ENCODE data around the gene TNIK.
"Not testable (repeated sequence)": the region's sequence is repeated elsewhere in the genome, so short reads cannot be mapped to it uniquely, and the experiment has no call there.

Gene TNIK

GRCh38 chr3:171156401-171157010, 303.7 kb downstream of the TNIK start:
- no peak for DNase-seq

DNA sequence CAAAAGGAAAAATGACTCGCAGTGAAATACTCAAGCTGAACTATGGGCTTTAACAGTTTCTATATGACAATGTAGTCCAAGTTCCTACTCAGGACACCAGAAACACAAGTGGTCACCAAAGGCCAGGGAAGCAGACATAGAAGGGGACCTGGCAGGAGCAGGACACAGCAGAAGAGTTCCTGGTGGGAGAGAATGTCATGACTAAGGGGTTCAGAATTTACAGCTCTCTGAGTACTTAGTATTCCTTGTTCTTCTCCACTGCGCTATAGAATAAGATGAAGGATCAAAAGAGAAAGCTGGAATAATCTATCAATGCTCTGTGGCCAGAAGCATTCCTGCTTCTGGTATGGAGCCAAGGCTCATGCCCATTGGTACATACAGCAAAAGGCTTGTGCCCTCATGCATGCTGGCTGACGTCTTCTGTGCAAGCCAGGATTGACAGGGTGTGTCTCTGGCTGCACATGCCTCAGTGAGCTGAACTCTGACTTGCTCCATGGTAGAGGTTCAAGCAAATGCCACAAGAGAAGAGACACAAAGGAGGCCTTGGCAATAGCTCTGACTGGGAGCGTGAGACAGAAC, 305.0 kb downstream of the TNIK start:
- DNase-seq, result no peak

DNA sequence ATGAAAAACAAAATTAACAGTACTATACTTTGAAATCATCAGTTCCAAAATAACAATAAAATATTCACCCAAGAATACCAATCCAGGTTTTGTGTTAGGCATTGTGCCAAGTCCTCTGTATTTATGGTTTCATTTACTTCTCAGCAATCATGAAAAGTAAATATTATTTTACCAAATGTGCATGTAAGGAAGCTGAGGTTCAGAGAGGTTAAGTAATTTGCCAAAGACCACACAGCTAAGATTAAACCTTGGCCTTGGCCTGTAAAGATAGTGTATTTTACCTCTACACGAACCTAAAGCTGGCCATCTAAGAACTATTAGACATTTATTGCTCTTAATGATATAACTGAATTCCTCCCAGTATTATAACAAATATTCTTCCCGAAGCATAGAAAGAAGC, 309.3 kb downstream of the TNIK start:
- DNase-seq, result no peak

- no peak for DNase-seq
Observed at GRCh38 chr3:171149526-171150116, 310.6 kb downstream of the TNIK start.

DNA sequence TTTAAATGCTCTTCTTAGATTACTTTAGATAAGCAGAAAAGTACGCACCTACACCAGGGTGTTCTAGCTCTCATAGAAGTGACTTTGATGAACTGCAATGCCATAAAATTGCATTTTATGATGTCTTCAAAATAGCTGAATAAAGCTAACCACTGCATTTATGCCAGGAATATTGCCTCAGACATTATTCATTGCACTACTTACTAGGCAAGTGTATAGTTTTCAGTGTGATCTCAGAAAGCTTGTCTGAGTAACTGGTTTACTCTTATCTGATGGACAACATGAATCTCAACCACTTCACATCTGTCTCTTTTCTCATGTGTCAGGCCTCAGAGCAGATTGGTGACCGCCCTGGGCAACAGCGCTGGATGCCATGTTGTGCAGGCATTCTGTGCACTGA, 314.4 kb downstream of the TNIK start:
- no peak for DNase-seq

GRCh38 chr3:171142985-171143384, 317.2 kb downstream of the TNIK start:
- DNase-seq, result no peak

GRCh38 chr3:171140246-171140645, 320.0 kb downstream of the TNIK start:
- DNase-seq, result no peak

GRCh38 chr3:171138027-171138426, 322.2 kb downstream of the TNIK start:
- no peak for DNase-seq

GRCh38 chr3:171135549-171135948, 324.7 kb downstream of the TNIK start:
- DNase-seq, result no peak

- DNase-seq, result no peak
Observed at GRCh38 chr3:171133796-171134569, 326.2 kb downstream of the TNIK start.

DNA sequence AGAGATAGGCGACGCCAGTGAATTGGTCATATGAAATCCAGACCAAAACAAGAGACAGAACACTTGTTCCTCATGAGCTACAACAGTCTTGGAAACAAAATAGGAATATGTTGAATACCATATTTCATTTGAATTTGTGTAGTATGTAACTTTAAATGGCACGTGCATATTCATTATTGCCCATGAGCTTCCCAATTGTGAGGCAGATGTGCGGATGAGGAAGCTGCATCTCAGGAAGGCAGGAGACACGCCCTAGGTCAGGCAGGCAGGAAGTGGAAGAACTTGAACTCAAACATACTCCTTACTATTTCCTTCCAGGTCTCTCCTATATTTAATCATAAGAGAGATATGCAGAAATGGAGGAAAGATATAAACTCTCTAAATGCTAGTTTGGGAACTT, 326.9 kb downstream of the TNIK start:
- no peak for DNase-seq

DNA sequence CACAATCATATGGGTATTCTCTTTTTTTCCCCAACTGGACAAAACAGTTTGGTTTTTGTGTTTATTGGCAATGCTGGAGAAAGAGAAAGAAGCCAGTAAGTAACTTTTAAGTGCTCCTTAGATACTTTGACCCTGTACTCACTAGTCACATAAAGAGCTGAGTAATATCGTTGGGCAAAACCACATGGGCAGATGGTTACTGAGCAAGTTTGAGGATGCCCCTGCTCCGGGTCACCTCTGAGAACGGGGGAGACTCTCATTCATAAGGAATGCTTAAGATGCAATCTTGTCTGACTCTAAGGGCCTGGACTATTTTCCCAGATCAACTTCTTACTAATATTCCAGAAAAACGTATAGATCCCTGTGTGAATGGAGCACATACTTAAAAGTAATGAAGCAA, 327.3 kb downstream of the TNIK start:
- no peak for DNase-seq

GRCh38 chr3:171129827-171130226, 330.4 kb downstream of the TNIK start:
- DNase-seq, result no peak

GRCh38 chr3:171127611-171128010, 332.6 kb downstream of the TNIK start:
- DNase-seq, result no peak

GRCh38 chr3:171126478-171127209, 333.6 kb downstream of the TNIK start:
- no peak for DNase-seq

DNA sequence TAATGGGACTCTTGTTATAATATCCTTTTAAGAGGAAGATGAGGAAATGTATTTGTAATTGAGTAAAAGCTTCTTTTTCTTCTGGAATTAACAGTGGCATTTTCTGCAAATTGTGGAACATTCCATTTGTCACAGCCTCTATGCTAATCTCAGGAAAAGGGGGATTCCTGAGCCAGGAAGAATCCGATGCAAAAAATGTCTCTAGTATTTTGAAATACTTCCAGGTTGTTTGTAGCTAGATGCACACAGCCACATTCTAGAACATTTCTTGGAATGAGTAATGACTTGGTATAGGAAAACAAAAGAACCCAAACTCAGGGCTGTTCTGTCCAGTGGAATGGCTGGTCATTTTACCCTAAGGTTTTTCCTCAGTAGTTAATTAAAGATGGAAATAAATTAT, 335.2 kb downstream of the TNIK start:
- no peak for DNase-seq

DNA sequence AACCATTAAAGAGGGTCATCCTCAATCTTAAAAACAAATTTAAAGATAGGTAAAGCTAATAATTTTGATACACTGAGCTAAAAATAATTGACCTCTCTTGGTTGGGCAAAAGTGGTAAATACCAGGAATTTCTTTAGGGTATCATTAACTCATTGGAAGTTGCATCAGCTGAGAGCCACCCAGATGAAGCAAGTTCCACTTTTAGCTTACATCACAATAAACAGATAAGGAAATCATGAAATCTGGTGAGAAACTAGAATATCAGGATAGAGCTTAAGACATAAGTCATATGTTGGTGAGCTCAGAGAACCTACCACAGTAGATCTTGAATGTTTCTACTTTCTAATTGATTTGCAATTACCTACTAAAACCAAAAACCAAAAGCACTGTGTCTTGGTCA, 336.3 kb downstream of the TNIK start:
- no peak for DNase-seq

DNA sequence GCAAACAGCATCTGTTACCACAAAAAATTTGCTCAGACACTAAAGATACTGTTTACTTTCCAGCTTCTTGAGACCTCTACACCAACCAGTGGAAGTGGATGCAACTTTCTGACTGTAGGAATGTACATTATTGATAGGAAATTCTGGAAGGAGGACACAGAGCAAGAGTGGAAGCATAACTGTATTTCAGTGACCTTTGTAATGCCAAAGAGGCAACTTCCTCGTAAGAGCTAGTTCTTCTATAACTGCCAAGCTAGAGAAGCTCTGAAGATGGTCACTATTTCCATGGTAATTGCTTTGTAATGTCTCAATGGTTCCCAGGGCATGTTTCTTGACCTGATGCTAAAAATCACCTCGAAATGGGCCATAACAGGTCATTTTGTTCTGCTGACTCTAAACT, 337.3 kb downstream of the TNIK start:
- no peak for DNase-seq

GRCh38 chr3:171122240-171122639, 338.0 kb downstream of the TNIK start:
- no peak for DNase-seq

GRCh38 chr3:171121801-171122200, 338.4 kb downstream of the TNIK start:
- no peak for DNase-seq

- not testable (repeated sequence) for DNase-seq
Observed at GRCh38 chr3:171119402-171119801, 340.8 kb downstream of the TNIK start.

- not testable (repeated sequence) for DNase-seq
Observed at GRCh38 chr3:171118993-171119392, 341.2 kb downstream of the TNIK start.

GRCh38 chr3:171116824-171117395, 343.3 kb downstream of the TNIK start:
- no peak for DNase-seq
